ENCODE measurements around the gene HES6.
A peak's percentile ranks its signal among the peaks of the same experiment; 100 is the strongest.

HES6 gene

GRCh38 chr2:238255151-238255551 lies 15.3 kb upstream of the HES6 start:
- Histone ChIP-seq H3K4me1 (peaks cover 51% of the 10 kb centered on the region), H3K27me3 (no peaks in the 10 kb centered on the region), H3K36me3 (peaks cover 94% of the 10 kb centered on the region), H3K9me3 (no peaks in the 10 kb centered on the region), H4K20me1 (peaks cover 18% of the 10 kb centered on the region), H3K9ac (0 out of 2 replicates have a peak overlapping the region, but pooled peaks have one; percentile 5), H3K4me3 (no peak overlapping the region), H3K4me2 (peak overlapping the region; percentile 51), H3K27ac (peak overlapping the region; percentile 32; the same call in 1 of the 2 replicates)
- TF ChIP-seq Cebpa-rat (IDR thresholded peaks at IDR 0.05), result no peak

- no peaks in the 10 kb centered on the region for H3K27me3 ChIP-seq
Observed at GRCh38 chr2:238254095-238254723, 14.4 kb upstream of the HES6 start.

GRCh38 chr2:238252766-238253630 lies 13.2 kb upstream of the HES6 start:
- Histone ChIP-seq H3K36me3 (peaks cover 94% of the 10 kb centered on the region), H3K4me3 (no peak overlapping the region), H3K9me3 (no peaks in the 10 kb centered on the region), H3K4me2 (no peak overlapping the region), H3K27ac (no peak overlapping the region), H4K20me1 (peaks cover 18% of the 10 kb centered on the region), H3K4me1 (peaks cover 43% of the 10 kb centered on the region), H3K27me3 (no peaks in the 10 kb centered on the region), H3K9ac (no peak overlapping the region)
- TF ChIP-seq Cebpa-rat (IDR thresholded peaks at IDR 0.05), result no peak

More at GRCh38 chr2:238254095-238254723, 14.4 kb upstream of the HES6 start:
- Histone ChIP-seq H3K4me3 (no peak overlapping the region), H3K9ac (no peak overlapping the region), H3K4me1 (peaks cover 41% of the 10 kb centered on the region), H3K4me2 (peak overlapping the region; percentile 51), H3K36me3 (peaks cover 98% of the 10 kb centered on the region), H3K9me3 (no peaks in the 10 kb centered on the region), H4K20me1 (peaks cover 18% of the 10 kb centered on the region), H3K27ac (peak overlapping the region; percentile 32; the same call in 1 of the 2 replicates)
- TF ChIP-seq Cebpa-rat (IDR thresholded peaks at IDR 0.05), result no peak

- Histone ChIP-seq H3K4me1 (peaks cover 51% of the 10 kb centered on the region), H3K9ac (no peak overlapping the region), H3K4me2 (no peak overlapping the region), H3K9me3 (no peaks in the 10 kb centered on the region), H3K27ac (no peak overlapping the region), H3K27me3 (no peaks in the 10 kb centered on the region), H3K36me3 (peaks cover 94% of the 10 kb centered on the region), H3K4me3 (no peak overlapping the region), H4K20me1 (peaks cover 18% of the 10 kb centered on the region)
- TF ChIP-seq Cebpa-rat (IDR thresholded peaks at IDR 0.05), result no peak
Observed at GRCh38 chr2:238251986-238252385, 12.1 kb upstream of the HES6 start.

- Histone ChIP-seq H4K20me1 (peaks cover 17% of the 10 kb centered on the region), H3K9ac (no peak overlapping the region), H3K4me1 (peaks cover 45% of the 10 kb centered on the region), H3K4me3 (no peak overlapping the region), H3K27me3 (no peaks in the 10 kb centered on the region), H3K27ac (no peak overlapping the region), H3K36me3 (peaks cover 94% of the 10 kb centered on the region), H3K4me2 (no peak overlapping the region), H3K9me3 (no peaks in the 10 kb centered on the region)
- TF ChIP-seq Cebpa-rat (IDR thresholded peaks at IDR 0.05), result no peak
Observed at GRCh38 chr2:238251331-238251730, 11.5 kb upstream of the HES6 start.

- peaks cover 12% of the 10 kb centered on the region for H4K20me1 ChIP-seq
- peaks cover 94% of the 10 kb centered on the region for H3K36me3 ChIP-seq
- no peak for TF ChIP-seq Cebpa-rat (IDR thresholded peaks at IDR 0.05)
- no peaks in the 10 kb centered on the region for H3K27me3 ChIP-seq
- H3K9ac ChIP-seq, result no peak overlapping the region
- H3K4me2 ChIP-seq, result no peak overlapping the region
- no peaks in the 10 kb centered on the region for H3K9me3 ChIP-seq
- H3K4me1 ChIP-seq, result peaks cover 45% of the 10 kb centered on the region
- no peak overlapping the region for H3K4me3 ChIP-seq
- H3K27ac ChIP-seq, result no peak overlapping the region
Observed at GRCh38 chr2:238250896-238251295, 11.1 kb upstream of the HES6 start.

GRCh38 chr2:238247841-238248453 lies 8.1 kb upstream of the HES6 start:
- no peak for TF ChIP-seq Cebpa-rat (IDR thresholded peaks at IDR 0.05)
- 0 out of 2 replicates have a peak overlapping the region, but pooled peaks have one; percentile 10 for H3K9ac ChIP-seq
- H3K27ac ChIP-seq, result peak overlapping the region; percentile 51
- H3K4me2 ChIP-seq, result peak overlapping the region; percentile 30
- no peaks in the 10 kb centered on the region for H4K20me1 ChIP-seq
- H3K9me3 ChIP-seq, result no peaks in the 10 kb centered on the region
- H3K36me3 ChIP-seq, result peaks cover 78% of the 10 kb centered on the region
- peaks cover 54% of the 10 kb centered on the region for H3K4me1 ChIP-seq
- no peaks in the 10 kb centered on the region for H3K27me3 ChIP-seq
- no peak overlapping the region for H3K4me3 ChIP-seq

- Histone ChIP-seq H3K36me3 (peaks cover 71% of the 10 kb centered on the region), H3K9ac (no peak overlapping the region), H4K20me1 (no peaks in the 10 kb centered on the region), H3K4me3 (no peak overlapping the region), H3K4me1 (peaks cover 61% of the 10 kb centered on the region), H3K27me3 (no peaks in the 10 kb centered on the region), H3K4me2 (no peak overlapping the region), H3K27ac (peak overlapping the region; percentile 51; the same call in 1 of the 2 replicates), H3K9me3 (no peaks in the 10 kb centered on the region)
- 0 out of 2 replicates have a peak, but pooled peaks have one; percentile 31 for TF ChIP-seq Cebpa-rat (IDR thresholded peaks at IDR 0.05)
Observed at GRCh38 chr2:238247002-238247822, 7.4 kb upstream of the HES6 start.

- Histone ChIP-seq H3K36me3 (peaks cover 41% of the 10 kb centered on the region), H3K4me1 (peaks cover 80% of the 10 kb centered on the region), H3K4me2 (peak overlapping the region; percentile 98), H3K27ac (no peak overlapping the region; the same call in 1 of the 2 replicates), H3K27me3 (no peaks in the 10 kb centered on the region), H4K20me1 (no peaks in the 10 kb centered on the region), H3K9me3 (no peaks in the 10 kb centered on the region), H3K4me3 (no peak overlapping the region), H3K9ac (no peak overlapping the region)
- TF ChIP-seq Cebpa-rat (IDR thresholded peaks at IDR 0.05), result no peak
Observed at GRCh38 chr2:238244151-238244550, 4.3 kb upstream of the HES6 start.
